ENCODE measurements around the gene FAR1.

FAR1 gene

DNA sequence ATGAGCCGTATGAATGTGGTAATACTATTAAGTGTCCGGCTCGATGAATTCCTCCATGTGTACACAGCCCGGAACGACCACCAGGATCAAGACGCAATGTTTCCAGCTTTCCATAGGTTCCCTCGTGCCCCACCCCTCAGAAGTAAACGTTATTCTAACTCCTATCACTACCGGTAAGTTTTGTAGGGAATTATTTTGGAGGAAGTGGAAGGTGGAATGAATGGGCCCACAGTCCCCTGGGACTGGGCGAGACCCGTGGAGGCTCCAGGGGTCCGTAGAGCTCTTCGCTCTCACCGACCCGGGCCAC lies 720 bp upstream of the FAR1 start:
- no peaks in the 10 kb centered on the region for H3K36me3 ChIP-seq (ENCODE audit: insufficient read depth)
- TF ChIP-seq, protein P1, sequence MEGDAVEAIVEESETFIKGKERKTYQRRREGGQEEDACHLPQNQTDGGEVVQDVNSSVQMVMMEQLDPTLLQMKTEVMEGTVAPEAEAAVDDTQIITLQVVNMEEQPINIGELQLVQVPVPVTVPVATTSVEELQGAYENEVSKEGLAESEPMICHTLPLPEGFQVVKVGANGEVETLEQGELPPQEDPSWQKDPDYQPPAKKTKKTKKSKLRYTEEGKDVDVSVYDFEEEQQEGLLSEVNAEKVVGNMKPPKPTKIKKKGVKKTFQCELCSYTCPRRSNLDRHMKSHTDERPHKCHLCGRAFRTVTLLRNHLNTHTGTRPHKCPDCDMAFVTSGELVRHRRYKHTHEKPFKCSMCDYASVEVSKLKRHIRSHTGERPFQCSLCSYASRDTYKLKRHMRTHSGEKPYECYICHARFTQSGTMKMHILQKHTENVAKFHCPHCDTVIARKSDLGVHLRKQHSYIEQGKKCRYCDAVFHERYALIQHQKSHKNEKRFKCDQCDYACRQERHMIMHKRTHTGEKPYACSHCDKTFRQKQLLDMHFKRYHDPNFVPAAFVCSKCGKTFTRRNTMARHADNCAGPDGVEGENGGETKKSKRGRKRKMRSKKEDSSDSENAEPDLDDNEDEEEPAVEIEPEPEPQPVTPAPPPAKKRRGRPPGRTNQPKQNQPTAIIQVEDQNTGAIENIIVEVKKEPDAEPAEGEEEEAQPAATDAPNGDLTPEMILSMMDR (conservative IDR thresholded peaks at IDR 0.05; ENCODE audit: low read depth, low read length), result no peak
- H3K79me2 ChIP-seq (ENCODE audit: insufficient read depth, low read depth), result peaks cover 40% of the 10 kb centered on the region
- no peak overlapping the region for H3K4me3 ChIP-seq (IDR thresholded peaks at IDR 0.05; ENCODE audit: insufficient read depth, low read depth, low read length)
- peaks cover 31% of the 10 kb centered on the region for H3K4me1 ChIP-seq (ENCODE audit: low read depth, poor library complexity, severe bottlenecking)
- H4K20me1 ChIP-seq (ENCODE audit: insufficient read depth), result no peaks in the 10 kb centered on the region
- H3K4me2 ChIP-seq, result peak overlapping the region; percentile 42
- no peaks in the 10 kb centered on the region for H3K27me3 ChIP-seq (ENCODE audit: insufficient read depth, low read depth)
- peak overlapping the region; percentile 25; the same call in 1 of the 2 replicates for H3K9ac ChIP-seq
- no peak overlapping the region for H3K27ac ChIP-seq
- H2AFZ ChIP-seq (ENCODE audit: low read depth), result peak overlapping the region; percentile 94

DNA sequence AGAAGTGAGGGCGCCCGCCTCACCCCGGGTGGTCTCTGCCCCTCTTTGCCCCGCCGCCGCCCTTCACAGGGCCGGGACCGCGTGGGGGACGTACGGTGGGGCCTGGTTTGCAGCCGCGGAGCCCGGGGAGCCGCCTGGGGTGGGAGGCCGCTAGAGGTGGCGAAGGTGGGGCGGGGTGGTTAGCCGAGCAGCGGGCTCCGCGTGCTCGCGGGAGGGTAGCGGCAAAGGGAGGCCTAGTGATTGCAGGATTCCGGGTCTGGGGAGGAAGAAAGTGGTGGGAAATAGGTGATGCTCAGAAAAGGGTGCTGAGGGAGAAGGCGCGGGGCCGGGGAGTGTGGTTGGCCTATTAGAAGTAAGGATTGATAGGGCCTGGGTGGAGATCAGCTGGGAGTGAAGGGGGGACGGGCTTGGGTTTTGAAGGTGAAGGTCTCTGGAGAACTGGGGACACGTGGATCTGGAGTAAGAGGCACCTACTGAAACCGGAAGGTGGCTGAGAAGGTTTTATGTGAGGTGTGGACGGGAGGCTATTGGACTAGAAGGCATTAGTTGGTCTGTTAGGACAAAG lies 571 bp downstream of the FAR1 start:
- peak overlapping the region; percentile 44; the same call in 1 of the 2 replicates for H3K4me2 ChIP-seq
- H3K9ac ChIP-seq, result peak overlapping the region; percentile 78
- peaks cover 39% of the 10 kb centered on the region for H3K4me1 ChIP-seq (ENCODE audit: low read depth, poor library complexity, severe bottlenecking)
- H3K4me3 ChIP-seq (IDR thresholded peaks at IDR 0.05; ENCODE audit: insufficient read depth, low read depth, low read length), result no peak overlapping the region
- peaks cover 53% of the 10 kb centered on the region for H3K79me2 ChIP-seq (ENCODE audit: insufficient read depth, low read depth)
- peak overlapping the region; percentile 53; the same call in 1 of the 2 replicates for H2AFZ ChIP-seq (ENCODE audit: low read depth)
- H3K27me3 ChIP-seq (ENCODE audit: insufficient read depth, low read depth), result no peaks in the 10 kb centered on the region
- no peaks in the 10 kb centered on the region for H4K20me1 ChIP-seq (ENCODE audit: insufficient read depth)
- H3K36me3 ChIP-seq (ENCODE audit: insufficient read depth), result no peaks in the 10 kb centered on the region
- H3K27ac ChIP-seq, result peak overlapping the region; percentile 65
- TF ChIP-seq, protein P1 (conservative IDR thresholded peaks at IDR 0.05; ENCODE audit: low read depth, low read length), result no peak

GRCh38 chr11:13669544-13670488 lies 1.3 kb downstream of the FAR1 start:
- H3K27me3 ChIP-seq (ENCODE audit: insufficient read depth, low read depth), result no peaks in the 10 kb centered on the region
- no peaks in the 10 kb centered on the region for H3K36me3 ChIP-seq (ENCODE audit: insufficient read depth)
- H3K9ac ChIP-seq, result peak overlapping the region; percentile 78; the same call in 1 of the 2 replicates
- TF ChIP-seq, protein P1 (conservative IDR thresholded peaks at IDR 0.05; ENCODE audit: low read depth, low read length), result no peak
- H3K27ac ChIP-seq, result peak overlapping the region; percentile 65; the same call in 1 of the 2 replicates
- peaks cover 2% of the 10 kb centered on the region; the same call in 1 of the 2 replicates for H4K20me1 ChIP-seq (ENCODE audit: insufficient read depth)
- peaks cover 60% of the 10 kb centered on the region for H3K79me2 ChIP-seq (ENCODE audit: insufficient read depth, low read depth)
- H3K4me2 ChIP-seq, result peak overlapping the region; percentile 44
- H3K4me3 ChIP-seq (IDR thresholded peaks at IDR 0.05; ENCODE audit: insufficient read depth, low read depth, low read length), result no peak overlapping the region
- peak overlapping the region; percentile 53; the same call in 1 of the 2 replicates for H2AFZ ChIP-seq (ENCODE audit: low read depth)
- peaks cover 39% of the 10 kb centered on the region for H3K4me1 ChIP-seq (ENCODE audit: low read depth, poor library complexity, severe bottlenecking)

DNA sequence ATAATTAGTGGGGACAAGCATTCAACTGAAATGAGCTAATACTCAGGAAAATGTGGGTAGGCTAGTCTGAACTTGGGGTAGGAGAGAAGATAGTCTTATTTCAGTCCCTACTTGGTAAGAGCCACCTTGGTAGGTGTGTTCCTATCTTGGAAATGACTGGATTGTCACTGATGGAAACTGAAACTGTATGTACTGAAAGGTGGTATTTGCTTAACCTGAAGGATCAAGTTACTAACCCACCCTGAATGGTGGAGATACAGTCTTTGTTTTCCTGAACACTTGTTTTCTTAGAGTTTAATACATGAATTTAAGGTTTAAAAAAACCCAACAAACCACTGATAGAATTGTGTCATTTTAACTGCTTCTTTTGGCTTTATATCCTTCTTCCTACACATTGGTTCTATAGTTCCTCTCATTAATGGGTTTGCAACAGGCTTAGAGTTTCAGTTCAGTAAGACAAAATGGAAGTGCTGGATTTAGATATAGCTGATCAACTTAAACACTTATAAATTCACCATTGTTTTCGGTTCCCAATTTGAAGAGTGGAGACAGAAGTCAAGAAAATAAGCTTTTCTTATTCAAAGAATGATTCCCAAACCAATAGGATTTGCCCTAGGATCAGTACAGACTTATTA lies 4.2 kb downstream of the FAR1 start:
- H3K27me3 ChIP-seq (ENCODE audit: insufficient read depth, low read depth), result no peaks in the 10 kb centered on the region
- no peak overlapping the region for H3K9ac ChIP-seq
- H4K20me1 ChIP-seq (ENCODE audit: insufficient read depth), result peaks cover 5% of the 10 kb centered on the region; the same call in 1 of the 2 replicates
- H3K79me2 ChIP-seq (ENCODE audit: insufficient read depth, low read depth), result peaks cover 89% of the 10 kb centered on the region
- H3K4me3 ChIP-seq (IDR thresholded peaks at IDR 0.05; ENCODE audit: insufficient read depth, low read depth, low read length), result no peak overlapping the region
- TF ChIP-seq, protein P1 (conservative IDR thresholded peaks at IDR 0.05; ENCODE audit: low read depth, low read length), result no peak
- no peaks in the 10 kb centered on the region for H3K36me3 ChIP-seq (ENCODE audit: insufficient read depth)
- H3K27ac ChIP-seq, result peak overlapping the region; percentile 18; the same call in 1 of the 2 replicates
- peaks cover 49% of the 10 kb centered on the region for H3K4me1 ChIP-seq (ENCODE audit: low read depth, poor library complexity, severe bottlenecking)
- no peak overlapping the region for H2AFZ ChIP-seq (ENCODE audit: low read depth)
- H3K4me2 ChIP-seq, result peak overlapping the region; percentile 67
